CD14-positive monocyte (primary cell): ENCODE measurements around the gene PPM1D. TPM values are rescaled to one million over a fixed set of nuclear protein-coding genes. Genes with fewer than 3 reads are reported as not detected.

Experiments
- DNase-seq, 3 donors: peaks; one replicate each; pipeline ENCODE4 v3.0.0-alpha.2; 2011 to 2022
- H2AFZ ChIP-seq: 2 replicates; pipeline ENCODE4 v1.6.0; 2012; ENCODE audit warnings: mild to moderate bottlenecking, low read depth, low read length, inconsistent platforms; ENCODE audit not compliant: insufficient read depth, poor library complexity, severe bottlenecking
- H3K27ac ChIP-seq, 2 donors: 1 replicate in 1 of 2; 2 replicates in 1 of 2; pipeline ENCODE4 v1.5.1; 2012 to 2013; ENCODE audit warnings: low read length in 2 of 2, control low read depth in 1 of 2, inconsistent platforms in 1 of 2, low read depth in 1 of 2, mild to moderate bottlenecking in 1 of 2
- H3K27me3 ChIP-seq, 2 donors: one replicate each; pipeline versions ENCODE4 v1.6.0 to v1.6.1; 2011 to 2013; ENCODE audit warnings: low read length in 2 of 2; ENCODE audit not compliant: control insufficient read depth in 2 of 2, insufficient read depth in 2 of 2
- H3K36me3 ChIP-seq, 2 donors: replicated peaks in 1 of 2; 1 replicate in 1 of 2; 2 replicates in 1 of 2; pipeline versions ENCODE4 v1.5.1 to v1.6.1; 2012 to 2013; ENCODE audit warnings: low read length in 2 of 2, control low read depth in 1 of 2, inconsistent platforms in 1 of 2, mild to moderate bottlenecking in 1 of 2; ENCODE audit not compliant: insufficient read depth in 2 of 2, control insufficient read depth in 1 of 2
- H3K4me1 ChIP-seq, 2 donors: 1 replicate in 1 of 2; 2 replicates in 1 of 2; pipeline versions ENCODE4 v1.5.1 to v1.6.1; 2012 to 2013; ENCODE audit warnings: low read length in 2 of 2, control low read depth in 1 of 2, inconsistent platforms in 1 of 2, mild to moderate bottlenecking in 1 of 2, moderate library complexity in 1 of 2; ENCODE audit not compliant: insufficient read depth in 2 of 2, control insufficient read depth in 1 of 2
- H3K4me2 ChIP-seq: replicated peaks from 2 replicates; pipeline ENCODE3; 2012; ENCODE audit warnings: low read length, moderate library complexity, mild to moderate bottlenecking; ENCODE audit not compliant: poor library complexity, severe bottlenecking; ENCODE audit errors: extremely low read depth
- H3K4me3 ChIP-seq, 3 experiments: fragments of 200-600 bp in 1 of 3; sonication (generic) in 1 of 3; replicated peaks in 1 of 3; 1 replicate in 2 of 3; 2 replicates in 1 of 3; pipeline ENCODE4 v1.5.1; 2011 to 2013; ENCODE audit warnings: low read length in 3 of 3, mild to moderate bottlenecking in 3 of 3, control low read depth in 2 of 3, low read depth in 2 of 3, inconsistent platforms in 1 of 3, moderate library complexity in 1 of 3
- H3K79me2 ChIP-seq: 2 replicates; pipeline ENCODE4 v1.6.0; 2012; ENCODE audit warnings: mild to moderate bottlenecking, control low read depth, inconsistent platforms, low read length, moderate library complexity; ENCODE audit not compliant: insufficient read depth
- H3K9ac ChIP-seq: 2 replicates; pipeline ENCODE4 v1.6.0; 2017; ENCODE audit warnings: low read length, mild to moderate bottlenecking; ENCODE audit not compliant: insufficient read depth, poor library complexity, severe bottlenecking
- H3K9me3 ChIP-seq, 2 donors: replicated peaks in 1 of 2; 1 replicate in 1 of 2; 2 replicates in 1 of 2; pipeline versions ENCODE4 v1.5.1 to v1.6.1; 2012 to 2013; ENCODE audit warnings: low read length in 2 of 2, control low read depth in 1 of 2; ENCODE audit not compliant: control insufficient read depth in 1 of 2, insufficient read depth in 1 of 2
- H4K20me1 ChIP-seq: 2 replicates; pipeline ENCODE4 v1.6.0; 2012; ENCODE audit warnings: mild to moderate bottlenecking, low read length, control low read depth, moderate library complexity; ENCODE audit not compliant: insufficient read depth
- H3K27ac Mint-ChIP-seq, 7 donors: one replicate each; pipeline ENCODE4 v1.8.0; 2020; ENCODE audit warnings: mild to moderate bottlenecking in 7 of 7, mixed read lengths in 7 of 7, moderate library complexity in 6 of 7, inconsistent platforms in 2 of 7
- H3K27me3 Mint-ChIP-seq, 3 donors: one replicate each; pipeline ENCODE4 v1.8.0; 2021 to 2022; ENCODE audit warnings: low read depth in 3 of 3, mild to moderate bottlenecking in 3 of 3, mixed read lengths in 3 of 3, moderate library complexity in 3 of 3, inconsistent platforms in 1 of 3
- H3K36me3 Mint-ChIP-seq, 2 donors: one replicate each; pipeline ENCODE4 v1.8.0; 2020; ENCODE audit warnings: mixed read lengths in 2 of 2, inconsistent platforms in 1 of 2, mild to moderate bottlenecking in 1 of 2
- H3K4me1 Mint-ChIP-seq: one replicate; pipeline ENCODE4 v1.8.0; 2020; ENCODE audit warnings: mild to moderate bottlenecking, mixed read lengths
- H3K4me3 Mint-ChIP-seq, 2 donors: one replicate each; pipeline ENCODE4 v1.8.0; 2020; ENCODE audit warnings: mild to moderate bottlenecking in 2 of 2, mixed read lengths in 2 of 2, moderate library complexity in 1 of 2
- H3K9me3 Mint-ChIP-seq, 7 donors: one replicate each; pipeline ENCODE4 v1.8.0; 2020 to 2022; ENCODE audit warnings: mixed read lengths in 7 of 7, mild to moderate bottlenecking in 6 of 7, moderate library complexity in 6 of 7, inconsistent platforms in 2 of 7
- CTCF ChIP-seq: fragments of 200-600 bp; IDR thresholded peaks from one replicate; pipeline ENCODE4 v1.8.0; 2022; ENCODE audit warnings: antibody characterized with exemption, mild to moderate bottlenecking
- WGBS: methylation state at CpG from one replicate; pipeline ENCODE4 v1.1.5; 2013; ENCODE audit warnings: missing lambda C conversion rate; ENCODE audit not compliant: insufficient coverage; 5-methylcytosine and 5-hydroxymethylcytosine counted together
- intact Hi-C, 2 donors: fragments of 100-400 bp; cut with micrococcal nuclease; formaldehyde crosslinking; loops; one replicate each; pipeline versions ENCODE4 v1.15.0 to v1.15.1; 2023
- polyA plus RNA-seq, 3 donors: library from polyadenylated mRNA; depleted of rRNA in 1 of 3; unstranded in 2 of 3; stranded (reverse) in 1 of 3; fragments of 300-500 nt in 2 of 3; fragments of >200 nt in 1 of 3; fragmentation: Illumina TruSeq in 2 of 3; gene quantifications; 1 replicate in 2 of 3; 2 replicates in 1 of 3; pipeline ENCODE4 v1.2.3, GENCODE V29; 2012 to 2021

PPM1D gene
- polyA plus RNA-seq, 3 donors, result 4.7 to 7.3 (median 7.2) TPM

- intact Hi-C loops, result loop anchor here in 1 of 2 donors (10.0 kb wide), 1 partner anchor 1249 kb away; the partner anchor contains the start of gene INTS2
- H3K4me1 Mint-ChIP-seq, result peaks cover 15% of the 10 kb centered on the region
Observed at GRCh38 chr17:60675997-60676396, 76.0 kb downstream of the PPM1D start.

GRCh38 chr17:60676758-60677307, 76.8 kb downstream of the PPM1D start:
- WGBS, result no CpG with 5 or more reads among the region's 17 CpGs
- peaks cover 3 to 9% of the 10 kb centered on the region in 2 donors for H3K36me3 ChIP-seq
- peak in 1 of 3 donors; percentile 2 for DNase-seq
- H3K36me3 Mint-ChIP-seq, result peaks cover 2 to 8% of the 10 kb centered on the region in 2 donors
- H3K4me2 ChIP-seq, result peak overlapping the region; percentile 92
- H3K27me3 Mint-ChIP-seq, result peaks cover 0 to 4% (median 3%) of the 10 kb centered on the region in 3 donors
- H3K9ac ChIP-seq, result peak overlapping the region; percentile 88
- H3K4me1 ChIP-seq, result peaks cover 10 to 16% of the 10 kb centered on the region in 2 donors
- peak overlapping the region; percentile 75 to 92 (median 79) for H3K4me3 ChIP-seq
- H4K20me1 ChIP-seq, result no peaks in the 10 kb centered on the region
- H3K9me3 Mint-ChIP-seq, result peaks cover 0 to 9% (median 7%) of the 10 kb centered on the region in 7 donors
- H2AFZ ChIP-seq, result peak overlapping the region; percentile 100
- intact Hi-C loops, result loop anchor here in 1 of 2 donors (10.0 kb wide), 1 partner anchor 1248 kb away; the partner anchor contains the start of gene INTS2
- H3K27ac Mint-ChIP-seq, result peak overlapping the region; percentile 95 to 99 (median 97)
- no peaks in the 10 kb centered on the region for H3K27me3 ChIP-seq
- peaks cover 4% of the 10 kb centered on the region in 2 donors for H3K9me3 ChIP-seq
- peaks cover 15% of the 10 kb centered on the region for H3K4me1 Mint-ChIP-seq
- peak overlapping the region; percentile 37 to 86 for H3K27ac ChIP-seq
- H3K4me3 Mint-ChIP-seq, result peak overlapping the region; percentile 98
- TF ChIP-seq CTCF, result no peak
- H3K79me2 ChIP-seq, result no peaks in the 10 kb centered on the region

More at GRCh38 chr17:60675997-60676396, 76.0 kb downstream of the PPM1D start:
- Histone ChIP-seq H3K4me3 (no peak overlapping the region), H3K27me3 (no peaks in the 10 kb centered on the region), H3K79me2 (no peaks in the 10 kb centered on the region), H3K4me1 (peaks cover 10 to 16% of the 10 kb centered on the region in 2 donors), H4K20me1 (no peaks in the 10 kb centered on the region), H3K9ac (no peak overlapping the region), H3K36me3 (peaks cover 3 to 8% of the 10 kb centered on the region in 2 donors), H3K4me2 (no peak overlapping the region), H3K9me3 (peaks cover 4% of the 10 kb centered on the region in 2 donors), H2AFZ (no peak overlapping the region), H3K27ac (no peak overlapping the region)
- 100% methylated on average over 4 of the region's 6 CpGs for WGBS
- Mint-ChIP-seq H3K27ac (no peak overlapping the region), H3K4me3 (no peak overlapping the region), H3K9me3 (peaks cover 0 to 9% (median 7%) of the 10 kb centered on the region in 7 donors), H3K27me3 (peaks cover 0 to 4% (median 3%) of the 10 kb centered on the region in 3 donors), H3K36me3 (peaks cover 2 to 5% of the 10 kb centered on the region in 2 donors)
- DNase-seq, result no peak
- TF ChIP-seq CTCF, result no peak
